Activated CD4-positive, CD25-positive, alpha-beta regulatory T cell (primary cell): ENCODE data around the gene MYO3B.

ENCODE experiments used
- DNase-seq, 4 experiments: peaks; one replicate each; lab custom pipeline; 2025; lab: John Stamatoyannopoulos, UW

The MYO3B gene

DNA sequence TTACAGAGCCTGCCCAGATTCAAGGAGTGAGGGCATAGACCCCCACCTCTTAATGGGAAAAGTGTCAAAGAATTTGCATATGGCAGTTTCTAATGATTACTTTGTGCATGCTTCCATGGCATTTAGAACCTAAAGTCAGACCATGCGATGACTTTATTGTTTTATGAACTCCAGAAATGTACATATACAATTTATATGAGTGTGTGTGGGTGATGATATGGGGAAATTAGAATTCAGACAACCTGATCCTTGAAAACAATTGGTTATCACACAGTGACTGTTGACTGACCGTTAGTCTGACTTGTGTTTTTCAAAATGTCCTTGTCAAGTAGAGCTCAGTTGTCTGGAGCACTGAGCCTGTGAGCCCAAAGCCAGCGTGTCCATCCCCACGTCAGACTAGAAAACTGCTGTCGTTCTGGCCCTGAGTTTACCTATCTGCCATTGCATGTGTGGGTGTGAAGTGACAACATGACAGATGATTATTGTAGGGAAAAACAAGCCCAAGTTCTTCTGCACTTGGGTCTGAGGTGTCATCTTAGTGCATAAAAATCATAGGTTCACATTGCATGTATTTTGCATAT is 128.4 kb downstream of the MYO3B start:
- DNase-seq, result no peak

DNA sequence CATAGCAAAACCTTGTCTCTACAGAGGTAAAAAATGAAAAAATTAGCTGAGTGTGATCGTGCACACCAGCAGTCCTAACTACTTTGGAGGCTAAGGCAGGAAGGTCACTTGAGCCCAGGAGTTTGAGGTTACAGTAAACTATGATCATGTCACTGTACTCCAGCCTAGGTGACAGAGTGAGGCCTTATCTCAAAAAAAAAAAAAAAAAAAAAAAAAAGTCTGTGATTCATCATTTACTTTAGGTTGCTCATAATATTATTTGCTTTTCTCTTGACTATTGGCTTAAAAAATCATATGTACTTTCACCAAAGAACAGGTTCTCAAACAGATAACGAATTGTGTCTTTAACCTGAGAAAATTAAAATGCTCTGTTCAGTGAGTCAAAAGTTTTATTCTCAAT is 129.1 kb downstream of the MYO3B start:
- no peak for DNase-seq

DNA sequence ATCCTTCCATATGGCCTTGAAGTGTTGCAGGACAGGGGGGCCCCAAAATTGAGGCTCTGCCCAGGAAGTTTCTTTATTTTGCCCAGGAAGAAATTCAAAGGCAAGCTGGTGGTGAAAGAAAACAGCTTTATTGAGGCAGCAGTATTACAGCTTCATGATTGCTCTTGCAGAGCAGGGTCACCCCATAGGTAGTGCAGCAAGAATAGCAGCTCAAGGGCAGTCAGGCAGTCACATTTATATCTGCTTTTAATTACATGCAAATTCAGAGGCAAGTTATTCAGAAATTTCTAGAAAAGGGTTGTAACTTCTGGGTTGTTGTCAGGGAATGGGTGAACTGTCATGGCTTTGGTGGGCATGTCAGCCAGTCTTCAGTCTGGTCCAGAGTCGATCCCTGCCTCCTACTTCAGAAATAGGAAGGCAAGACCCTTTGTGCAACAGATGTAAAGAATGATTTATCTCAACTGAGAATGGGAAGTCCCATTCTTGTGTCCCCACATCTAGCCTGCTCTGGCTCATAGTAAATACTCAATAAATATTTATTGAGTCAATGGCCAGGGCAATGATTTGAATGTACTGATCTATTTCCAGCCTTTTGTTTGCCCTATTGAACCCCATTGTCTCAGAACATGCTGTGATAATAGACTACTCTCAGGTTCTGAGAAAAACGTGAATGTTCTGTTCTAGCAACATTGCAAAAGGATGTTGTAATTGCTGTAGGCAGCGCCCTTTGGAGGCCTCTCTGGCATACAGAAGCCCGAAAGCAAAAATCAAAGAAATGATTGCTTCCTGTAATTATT is 129.8 kb downstream of the MYO3B start:
- DNase-seq, result no peak

DNA sequence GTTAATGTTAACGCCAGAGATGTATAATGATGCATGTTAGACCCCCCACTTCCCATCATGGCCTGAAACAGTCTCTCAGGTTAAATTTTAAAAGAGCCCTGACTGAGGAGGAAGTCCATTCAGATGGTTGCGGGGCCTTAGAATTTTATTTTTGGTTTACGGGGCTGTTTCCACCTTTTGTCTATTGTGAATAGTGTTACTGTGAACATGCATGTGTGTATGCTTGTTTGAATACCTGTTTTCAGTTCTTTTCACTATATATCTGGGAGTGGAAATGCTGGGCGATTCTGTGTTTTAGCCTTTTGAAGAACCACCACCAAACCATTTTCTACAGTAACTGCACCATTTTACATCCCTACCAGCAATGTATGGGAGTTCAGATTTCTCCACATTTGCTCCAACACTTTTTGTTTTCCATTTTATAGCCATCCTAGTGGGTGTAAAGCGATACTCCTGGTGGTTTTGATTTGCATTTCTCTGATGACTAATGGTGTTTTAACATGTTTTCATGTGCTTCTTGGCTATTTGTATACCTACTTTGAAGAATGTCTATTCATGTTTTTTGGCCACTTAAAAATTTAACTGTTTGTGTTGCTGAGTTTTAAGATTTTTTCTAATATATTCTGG is 133.0 kb downstream of the MYO3B start:
- DNase-seq, result no peak

GRCh38 chr2:170313347-170313991 is 135.5 kb downstream of the MYO3B start:
- DNase-seq, result no peak

DNA sequence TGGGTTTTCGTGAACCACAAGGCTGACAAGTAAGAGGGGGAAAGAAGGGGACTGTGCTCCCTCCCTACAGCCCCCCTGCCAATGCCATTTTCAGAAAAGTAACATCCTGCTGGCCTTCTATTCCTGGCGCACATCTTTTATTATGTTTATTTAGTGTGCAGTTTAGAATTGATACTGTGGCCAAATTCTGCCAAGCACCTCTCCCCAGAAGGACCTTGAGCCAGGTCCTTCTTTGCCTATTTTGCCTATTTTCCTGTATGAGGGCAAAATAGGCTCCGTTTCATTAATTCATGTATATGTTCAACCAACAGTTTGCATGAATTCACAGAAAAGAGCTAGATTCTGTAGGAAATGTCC is 136.0 kb downstream of the MYO3B start:
- no peak for DNase-seq

GRCh38 chr2:170314744-170315447 is 136.9 kb downstream of the MYO3B start:
- no peak for DNase-seq

- no peak for DNase-seq
These were observed 143.0 kb downstream of the MYO3B start for GRCh38 chr2:170320948-170321347.

GRCh38 chr2:170321526-170321925 is 143.6 kb downstream of the MYO3B start:
- no peak for DNase-seq

DNA sequence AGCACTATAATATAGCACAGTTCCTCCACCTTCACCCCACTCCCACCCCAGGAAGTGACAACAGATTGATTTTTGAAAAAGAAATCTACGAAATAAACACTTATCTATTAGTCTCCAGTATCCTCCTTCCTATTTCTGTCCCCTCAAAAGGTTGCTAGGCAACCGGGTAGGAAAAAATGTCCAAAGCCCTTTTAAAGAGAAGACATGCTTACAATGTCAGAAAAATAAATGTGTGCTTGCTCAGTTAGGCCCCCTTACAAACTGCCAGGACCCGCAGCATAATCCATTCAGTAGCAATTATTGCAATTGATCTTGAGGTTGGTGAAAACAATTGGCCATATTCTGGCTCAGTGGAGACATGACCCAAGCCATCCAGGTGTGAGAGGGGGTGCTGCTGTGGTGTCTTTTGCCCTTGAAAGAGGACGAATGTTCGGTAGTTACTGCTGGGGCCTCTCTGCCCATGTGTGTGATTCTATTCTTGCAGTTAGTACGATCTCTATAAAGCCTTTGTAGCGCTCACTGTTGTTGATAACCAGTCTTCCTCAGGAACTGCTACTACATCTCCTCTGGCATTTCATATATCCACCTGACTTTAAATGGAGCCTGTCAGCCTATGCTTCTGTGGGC is 144.3 kb downstream of the MYO3B start:
- no peak for DNase-seq

GRCh38 chr2:170323743-170324142 is 145.8 kb downstream of the MYO3B start:
- DNase-seq, result no peak

DNA sequence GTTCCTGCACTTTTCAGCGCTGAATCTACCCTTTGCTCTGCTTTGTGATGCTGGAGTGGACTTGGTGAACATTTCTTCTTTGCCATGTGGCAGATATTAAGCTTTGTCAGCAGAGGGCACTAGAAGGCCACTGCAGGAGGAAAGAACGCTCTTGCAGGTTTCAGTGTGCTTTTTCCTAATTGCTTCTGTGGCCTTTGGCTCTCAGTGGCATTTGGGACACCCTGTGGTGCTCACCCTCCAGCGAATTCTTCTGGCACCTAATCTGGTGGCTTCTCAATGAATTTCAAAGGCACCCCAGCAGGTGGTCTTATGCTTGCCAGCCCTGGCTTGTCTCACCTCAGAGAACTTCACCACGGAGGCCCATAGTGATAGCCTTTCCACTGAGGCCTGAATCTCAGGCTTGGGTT is 146.7 kb downstream of the MYO3B start:
- no peak for DNase-seq

GRCh38 chr2:170330881-170331280 is 152.9 kb downstream of the MYO3B start:
- DNase-seq, result no peak

- DNase-seq, result no peak
These were observed 154.9 kb downstream of the MYO3B start for GRCh38 chr2:170332676-170333402.

DNA sequence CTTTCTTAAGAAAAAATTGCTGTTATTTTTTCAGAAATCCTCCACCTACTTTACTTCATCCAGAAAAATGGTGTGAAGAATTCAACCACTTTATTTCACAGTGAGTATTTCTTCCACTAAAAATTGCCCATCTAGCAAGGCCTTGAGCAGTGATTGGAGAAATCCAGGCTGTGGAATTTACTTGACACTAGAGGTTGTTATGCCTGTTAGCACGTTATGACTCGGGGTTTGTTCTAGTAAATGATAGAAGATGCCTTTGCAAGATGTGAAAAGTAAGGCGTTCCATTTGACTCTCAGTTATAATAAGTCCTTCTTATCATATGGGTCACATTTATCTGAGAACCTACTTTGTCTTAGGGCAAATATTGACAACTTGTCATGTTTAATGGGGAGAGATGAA is 157.4 kb downstream of the MYO3B start:
- no peak for DNase-seq

- DNase-seq, result no peak
These were observed 158.5 kb downstream of the MYO3B start for GRCh38 chr2:170336408-170336807.

- no peak for DNase-seq
These were observed 159.0 kb downstream of the MYO3B start for GRCh38 chr2:170336916-170337315.

GRCh38 chr2:170339322-170339721 is 161.4 kb downstream of the MYO3B start:
- no peak for DNase-seq

GRCh38 chr2:170339750-170340692 is 162.1 kb downstream of the MYO3B start:
- no peak for DNase-seq

GRCh38 chr2:170340693-170341068 is 162.7 kb downstream of the MYO3B start:
- DNase-seq, result no peak
